Right lobe of liver (tissue), 4 donors: ENCODE results near the gene PRM1.

Experiments used
- CTCF ChIP-seq, 4 donors: fragments of 200-600 bp in 3 of 4; fragments of 450-650 bp in 1 of 4; IDR thresholded peaks; one replicate each; pipeline versions ENCODE4 v1.5.1 to v1.8.0; 2016 to 2022; ENCODE audit warnings: antibody characterized with exemption in 4 of 4, mild to moderate bottlenecking in 2 of 4
- POLR2A ChIP-seq: fragments of 450-650 bp; IDR thresholded peaks from one replicate; pipeline ENCODE4 v1.6.1; 2017; ENCODE audit warnings: antibody characterized with exemption, mild to moderate bottlenecking
- donor health status: DM: no; HTN: no; CAD: no.
- donor health status: DM: no; HTN: no; CAD: no.
- donor health status: DM: no; HTN: yes; CAD: no.

- no peak for TF ChIP-seq CTCF (IDR thresholded peaks at IDR 0.05)
- TF ChIP-seq POLR2A: no peak
Observed at GRCh38 chr16:11316331-11317015, 35.3 kb upstream of the PRM1 start.
